Endometrial microvascular endothelial cells (primary cell): ENCODE data around the gene NUTM1. TPM values are rescaled to one million over a fixed set of nuclear protein-coding genes. Genes with fewer than 3 reads are reported as not detected.
"Not testable (repeated sequence)": the region's sequence is repeated elsewhere in the genome, so short reads cannot be mapped to it uniquely, and the experiment has no call there.

Experiments
- in situ Hi-C: cut with HindIII; loops from 2 replicates; pipeline ENCODE4 v1.10.0; 2017; ENCODE audit warnings: low sequenced_read_pairs, low pct_unique_long_range_greater_than_20kb; ENCODE audit errors: inconsistent ontology term
- total RNA-seq: library from RNA; depleted of rRNA; stranded (reverse); fragments of >200 nt; gene quantifications from one replicate; pipeline ENCODE4 v1.2.3, GENCODE V29; 2015; ENCODE audit errors: inconsistent ontology term

Gene NUTM1
- total RNA-seq, 1 donor from 2014 or later, result not detected

DNA sequence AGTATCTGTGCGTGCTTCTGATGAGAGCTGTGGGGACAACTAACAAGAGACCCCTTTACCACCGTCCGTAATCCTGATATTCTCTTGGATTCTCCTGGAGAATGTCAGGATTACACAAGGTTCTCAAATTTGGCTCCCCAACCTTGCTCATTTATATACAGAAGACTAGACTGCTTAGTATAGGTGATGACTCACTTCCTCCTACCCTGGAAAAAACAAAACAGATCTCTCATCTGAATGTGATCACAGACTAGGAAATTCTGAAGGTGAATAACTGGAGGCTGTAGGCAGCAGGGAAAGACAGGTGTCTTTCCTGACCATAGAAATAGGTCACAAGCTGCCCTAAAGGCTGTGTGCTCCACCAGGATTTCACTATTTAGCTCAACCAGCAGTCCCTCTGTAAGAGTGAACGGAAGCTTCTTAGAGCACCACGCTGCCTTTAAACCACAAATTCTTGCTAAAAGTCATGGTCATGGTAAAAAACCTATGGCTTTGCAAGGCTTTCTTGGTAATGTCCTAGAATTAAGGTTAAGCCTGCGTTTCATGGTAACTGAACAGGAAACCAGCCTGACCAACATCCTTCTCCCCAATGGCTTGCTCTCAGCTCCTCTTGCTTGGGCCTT is 54.6 kb downstream of the NUTM1 start:
- in situ Hi-C loops, result not testable (repeated sequence)

DNA sequence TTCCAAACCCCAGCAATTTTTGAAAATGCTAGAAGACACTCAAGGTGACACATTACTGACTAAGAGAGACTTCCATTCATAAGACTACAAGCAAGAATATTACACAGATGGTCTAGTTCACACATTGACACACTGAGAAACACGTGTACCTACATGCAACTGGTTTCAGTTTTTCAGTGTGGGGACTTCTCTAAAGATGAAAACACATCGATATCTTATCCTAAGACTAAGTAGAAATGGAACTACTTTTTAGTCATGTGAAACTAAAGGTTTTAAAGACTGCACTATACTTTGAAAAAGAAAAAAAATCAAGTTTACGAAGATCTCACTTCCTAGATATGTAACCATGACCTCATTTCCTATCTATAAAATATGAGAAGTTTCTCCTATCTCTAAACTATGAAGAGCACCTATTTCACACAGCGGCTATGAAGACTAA is 60.1 kb downstream of the NUTM1 start:
- in situ Hi-C loops, result not testable (repeated sequence)

DNA sequence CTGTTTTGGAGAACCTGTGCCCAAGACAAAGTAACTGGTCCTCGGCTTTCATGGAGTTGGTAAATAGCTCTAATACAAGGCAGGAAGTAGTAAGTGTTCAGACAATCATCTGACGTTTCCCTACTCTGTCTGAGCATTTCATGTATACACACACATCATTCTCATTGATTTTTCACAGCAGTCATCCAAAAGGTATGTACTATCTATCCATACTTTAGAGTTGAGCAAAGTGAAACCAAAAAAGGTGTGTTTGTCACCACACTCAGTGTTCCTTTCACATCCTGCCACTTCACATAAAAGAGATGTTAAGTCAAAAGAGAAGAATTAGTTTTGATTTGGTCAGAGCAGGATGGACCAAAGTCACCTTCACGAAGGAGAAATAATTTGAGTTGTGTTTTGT is 60.8 kb downstream of the NUTM1 start:
- in situ Hi-C loops, result not testable (repeated sequence)

Other genes starting within 250 kb of the NUTM1 start
- gene EMC7, start 241.5 kb upstream of the NUTM1 start, total RNA-seq, result 56.6 TPM
- 0.65 TPM for gene PGBD4, start 241.2 kb upstream of the NUTM1 start, total RNA-seq
- gene KATNBL1, start 133.2 kb upstream of the NUTM1 start, total RNA-seq, result 39.6 TPM
- gene EMC4, start 118.3 kb upstream of the NUTM1 start, total RNA-seq, result 295 TPM
- 19.1 TPM for gene SLC12A6, start 5.5 kb upstream of the NUTM1 start, total RNA-seq
- 462 TPM for gene NOP10, start 179 bp upstream of the NUTM1 start, total RNA-seq
- 15.0 TPM for gene LPCAT4, start 23.9 kb downstream of the NUTM1 start, total RNA-seq
- gene GOLGA8A, start 94.5 kb downstream of the NUTM1 start, total RNA-seq, result 4.6 TPM
- 17.6 TPM for gene GOLGA8B, start 240.3 kb downstream of the NUTM1 start, total RNA-seq